Measurements from ENCODE around the gene POLQ. TPM values are rescaled to one million over a fixed set of nuclear protein-coding genes. Genes with fewer than 3 reads are reported as not detected.
"Not testable (repeated sequence)": the region's sequence is repeated elsewhere in the genome, so short reads cannot be mapped to it uniquely, and the experiment has no call there.

POLQ gene
- polyA plus RNA-seq (ENCODE audit: insufficient read length in 4 of 4): 1 to 10 TPM; 3.6 to 5.9 (median 5.0) TPM

DNA sequence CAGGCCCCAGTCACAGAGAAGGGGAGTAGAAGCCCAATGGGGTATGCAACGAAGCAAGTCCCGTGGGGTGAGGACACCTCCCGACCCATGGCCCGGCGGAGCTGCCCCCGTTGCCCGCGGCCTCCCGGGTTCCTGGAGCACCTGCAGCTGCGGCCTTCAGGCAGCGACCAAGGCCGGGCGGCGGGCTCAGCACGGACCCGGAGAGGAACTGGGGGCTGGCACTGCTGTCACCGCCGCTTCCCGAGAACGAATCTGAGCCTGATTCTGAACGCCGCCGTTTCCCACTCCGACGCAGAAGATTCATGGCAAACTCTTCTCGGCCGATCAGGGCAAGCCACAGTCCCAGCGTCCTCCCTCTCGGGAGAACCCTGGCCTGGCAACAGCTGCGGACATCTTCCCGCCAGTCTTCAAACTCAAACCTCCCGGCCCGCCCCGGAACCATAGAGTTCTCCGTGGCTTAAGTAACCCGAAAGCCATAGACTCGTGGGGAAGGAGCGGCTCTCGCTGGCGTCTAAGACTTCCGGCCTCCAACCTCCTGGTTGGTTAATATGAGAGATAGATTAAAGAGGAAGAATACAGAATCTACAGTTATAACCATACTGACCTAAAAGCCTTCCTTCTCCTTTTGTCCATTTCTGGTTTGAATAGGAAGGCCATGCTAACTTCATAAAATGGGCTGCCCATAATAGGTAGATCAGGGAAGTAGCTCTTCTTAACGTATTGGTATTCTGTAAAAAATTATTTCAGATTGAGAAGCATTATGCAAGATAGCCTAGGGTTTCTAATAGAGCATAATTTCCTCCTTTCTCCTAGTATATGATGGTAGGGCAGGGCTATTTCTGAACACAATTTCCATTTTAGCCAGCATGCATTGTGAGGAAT, at the start of gene POLQ:
Gene POLQ, minus strand, starts transcription at position 415 of the 882 bp plus-strand sequence. Its CDS starts 111 bp downstream, at position 304.
- DNase-seq (ENCODE audit: low read depth in 4 of 4, low spot score in 3 of 4): peak; percentile 78 to 91 (median 86)

DNA sequence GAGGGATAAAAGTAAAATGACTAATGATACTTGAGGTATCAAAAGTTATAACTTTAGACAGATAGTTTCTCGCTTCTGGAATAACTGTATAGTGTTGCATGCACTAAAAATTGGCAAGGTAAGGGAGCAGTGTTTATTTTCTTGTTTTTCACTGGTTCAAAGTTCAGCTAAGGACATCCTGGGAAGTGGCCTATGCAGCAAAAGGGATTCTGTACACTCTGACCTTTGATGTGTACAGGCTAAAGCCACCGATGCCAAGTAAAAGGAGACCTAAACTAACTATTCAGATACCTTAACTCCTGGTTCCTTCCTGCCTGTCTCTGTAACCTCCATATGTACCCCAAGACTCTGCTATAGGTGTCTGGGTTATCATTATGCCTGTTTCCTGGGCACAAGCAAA, 49.1 kb upstream of the POLQ start:
- DNase-seq (ENCODE audit: low read depth in 4 of 4, low spot score in 3 of 4): no peak

DNA sequence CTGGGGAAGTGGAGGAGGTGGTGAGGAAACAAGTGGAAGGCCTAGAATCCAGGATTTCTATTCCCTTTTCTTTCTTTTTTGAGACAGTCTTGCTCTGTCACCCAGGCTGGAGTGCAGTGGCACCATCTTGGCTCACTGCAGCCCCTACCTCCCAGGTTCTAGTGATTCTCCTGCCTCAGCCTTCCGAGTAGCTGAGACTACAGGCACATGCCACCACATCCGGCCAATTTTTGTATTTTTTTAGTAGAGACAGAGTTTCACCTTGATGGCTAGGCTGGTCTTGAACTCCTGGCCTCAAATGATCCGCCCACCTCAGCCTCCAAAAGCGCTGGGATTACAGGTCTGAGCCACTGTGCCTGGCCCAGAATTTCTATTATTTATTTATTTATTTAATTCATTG, 48.0 kb upstream of the POLQ start:
- DNase-seq (ENCODE audit: low read depth in 4 of 4, low spot score in 3 of 4): not testable (repeated sequence)

DNA sequence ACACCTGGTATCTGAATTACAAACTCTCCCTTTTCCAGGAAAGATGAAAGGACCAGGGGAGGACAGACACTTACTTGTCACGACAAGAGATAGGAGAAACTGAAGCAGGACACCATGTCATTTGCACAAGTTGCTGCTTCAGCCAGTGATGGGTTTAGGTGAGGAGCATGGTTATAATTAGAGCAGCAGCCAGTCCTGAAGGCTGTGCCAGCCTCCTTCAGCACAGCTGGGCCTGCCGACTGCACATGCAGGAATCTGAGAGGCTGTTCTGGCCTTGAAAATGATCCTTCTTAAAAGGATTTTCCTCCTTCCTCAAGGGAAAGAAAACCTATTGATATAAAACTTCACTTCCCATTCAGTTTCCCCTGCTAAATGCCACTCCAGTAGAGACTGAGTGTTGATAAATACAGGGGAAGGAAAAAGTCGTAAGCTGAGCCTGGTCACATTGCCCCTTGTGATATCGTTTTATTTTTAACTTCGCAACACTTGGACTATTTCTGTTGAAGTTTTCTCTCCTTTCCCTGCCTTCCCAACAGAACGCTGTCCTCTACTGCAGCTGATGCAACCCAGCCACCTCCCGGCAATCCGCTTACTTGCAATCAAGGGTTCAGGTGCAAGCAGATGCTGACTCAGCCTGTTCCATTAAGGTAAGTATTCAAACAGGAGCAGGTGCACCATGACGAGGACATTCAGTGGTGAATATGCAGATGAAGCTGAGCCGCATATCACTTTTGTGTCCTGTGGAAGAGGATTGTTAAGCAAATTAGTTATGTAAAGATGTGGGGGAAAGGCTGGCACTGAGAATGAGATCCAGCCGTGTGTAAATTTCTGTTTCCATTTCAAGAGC, 47.3 kb upstream of the POLQ start, which contains the start of gene FBXO40:
Gene FBXO40, plus strand, starts transcription at position 524 of the 847 bp plus-strand sequence. CDS start 27,197 bp downstream, outside the sequence.
- no peak for DNase-seq (ENCODE audit: low read depth in 4 of 4, low spot score in 3 of 4)

DNA sequence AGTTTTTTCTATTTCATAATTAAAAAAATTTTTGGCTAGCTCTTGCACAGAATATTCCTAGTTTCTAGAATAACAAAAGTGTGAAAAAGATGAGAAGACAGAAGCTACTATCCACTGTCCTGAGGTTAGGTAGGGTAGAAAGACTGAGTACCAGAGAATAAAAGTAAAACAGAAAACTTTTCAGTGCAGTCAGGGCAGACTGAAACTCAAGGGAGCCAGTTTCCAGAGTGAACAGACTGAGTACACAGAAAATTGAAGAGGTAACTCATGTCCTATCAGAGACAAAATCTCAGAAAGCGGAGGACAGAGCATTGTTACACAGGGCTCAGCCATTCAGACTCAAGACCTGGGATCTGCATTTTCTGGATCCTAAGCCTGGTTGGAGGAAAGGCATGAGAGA, 38.6 kb upstream of the POLQ start:
- no peak for DNase-seq (ENCODE audit: low read depth in 4 of 4, low spot score in 3 of 4)

DNA sequence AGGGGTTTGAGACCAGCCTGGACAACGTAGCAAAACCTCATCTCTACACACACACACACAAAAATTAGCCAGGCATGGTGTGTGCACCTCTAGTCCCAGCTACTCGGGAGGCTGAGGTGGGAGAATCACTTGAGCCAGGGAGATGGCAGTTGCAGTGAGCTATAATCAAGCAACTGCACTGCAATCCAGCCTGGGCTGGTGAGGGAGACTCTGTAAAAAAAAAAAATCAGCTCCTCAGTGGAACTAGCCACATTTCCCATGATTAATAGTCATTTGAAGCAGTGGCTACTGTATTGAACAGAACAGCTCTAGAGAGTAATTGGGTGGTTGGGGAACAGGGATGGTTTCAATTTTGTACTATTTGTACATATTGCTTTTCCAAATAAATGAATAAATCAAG, 35.9 kb upstream of the POLQ start:
- no peak for DNase-seq (ENCODE audit: low read depth in 4 of 4, low spot score in 3 of 4)

DNA sequence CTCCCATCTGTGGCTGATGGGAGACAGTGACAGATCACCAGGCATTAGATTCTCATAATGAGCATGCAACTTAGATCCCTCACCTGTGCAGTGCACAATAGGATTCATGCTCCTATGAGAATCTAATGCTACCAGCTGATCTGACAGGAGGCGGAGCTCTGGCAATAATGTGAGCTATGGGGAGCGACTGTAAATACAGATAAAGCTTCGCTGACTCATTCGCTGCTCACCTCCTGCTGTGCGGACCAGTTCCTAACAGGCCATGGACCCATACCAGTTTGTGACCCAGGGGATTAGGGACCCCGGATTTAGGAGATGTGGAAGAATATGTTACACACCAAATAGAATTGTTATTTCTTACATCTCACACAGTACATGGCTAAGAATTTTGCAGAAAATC, 28.7 kb upstream of the POLQ start:
- no peak for DNase-seq (ENCODE audit: low read depth in 4 of 4, low spot score in 3 of 4)

DNA sequence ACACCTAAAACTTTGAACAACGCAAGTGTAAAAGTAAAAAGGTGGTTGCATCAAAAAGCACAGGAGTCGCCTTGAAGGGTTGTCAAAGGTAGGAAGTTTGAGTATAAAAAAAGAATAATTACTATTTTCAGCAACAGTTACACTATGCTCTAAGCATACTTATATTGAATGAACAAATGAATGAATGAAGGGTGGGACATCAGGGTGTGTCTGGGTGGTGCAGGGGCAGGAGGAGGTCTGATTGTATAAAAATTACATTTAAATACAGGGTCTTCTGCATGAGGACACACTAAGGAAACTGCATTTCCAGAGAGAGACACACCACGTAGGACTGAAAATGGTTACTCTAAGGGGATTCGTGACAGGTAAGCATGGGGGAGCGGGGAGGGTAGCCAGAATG, 21.9 kb upstream of the POLQ start, which contains the start of gene ARGFX:
Gene ARGFX, plus strand, starts transcription at position 301 of the 400 bp plus-strand sequence. CDS start 2,765 bp downstream, outside the sequence.
- no peak for DNase-seq (ENCODE audit: low read depth in 4 of 4, low spot score in 3 of 4)

DNA sequence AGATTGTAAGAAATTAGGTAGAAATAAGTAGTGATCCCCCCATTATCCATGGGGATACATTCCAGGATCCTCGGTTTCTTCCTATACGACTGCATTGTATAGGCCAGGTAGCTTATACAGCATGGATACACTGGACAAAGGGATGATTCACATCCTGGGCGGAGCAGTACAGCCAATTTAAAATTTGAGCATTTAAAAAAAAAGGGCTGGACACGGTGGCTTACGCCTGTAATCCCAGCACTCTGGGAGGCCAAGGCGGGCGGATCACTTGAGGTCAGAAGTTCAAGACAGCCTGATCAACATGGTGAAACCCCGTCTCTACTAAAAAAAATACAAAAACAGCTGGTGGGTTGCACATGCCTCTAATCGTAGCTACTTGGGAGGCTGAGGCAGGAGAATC, 21.0 kb upstream of the POLQ start:
- DNase-seq (ENCODE audit: low read depth in 4 of 4, low spot score in 3 of 4): no peak

DNA sequence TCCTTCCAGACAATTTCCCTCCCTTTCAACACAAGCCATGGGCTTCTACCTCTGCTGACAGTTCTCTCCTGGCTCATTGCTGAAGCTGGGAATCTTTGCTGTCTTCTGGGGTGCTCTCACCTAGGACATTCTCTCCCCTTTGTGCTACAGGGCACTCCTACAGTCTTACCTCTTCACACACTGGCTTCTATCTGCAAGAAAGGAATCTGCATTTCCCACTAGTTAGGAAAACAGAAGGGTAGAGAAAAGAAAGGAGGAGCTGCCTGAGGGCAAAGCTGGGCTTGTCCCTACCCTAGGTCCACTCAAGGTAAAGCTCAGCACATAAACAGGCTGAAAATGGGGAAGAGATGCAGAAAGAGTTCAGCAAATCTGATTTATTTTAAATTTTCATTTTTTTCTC, 16.4 kb upstream of the POLQ start:
- DNase-seq (ENCODE audit: low read depth in 4 of 4, low spot score in 3 of 4): no peak

DNA sequence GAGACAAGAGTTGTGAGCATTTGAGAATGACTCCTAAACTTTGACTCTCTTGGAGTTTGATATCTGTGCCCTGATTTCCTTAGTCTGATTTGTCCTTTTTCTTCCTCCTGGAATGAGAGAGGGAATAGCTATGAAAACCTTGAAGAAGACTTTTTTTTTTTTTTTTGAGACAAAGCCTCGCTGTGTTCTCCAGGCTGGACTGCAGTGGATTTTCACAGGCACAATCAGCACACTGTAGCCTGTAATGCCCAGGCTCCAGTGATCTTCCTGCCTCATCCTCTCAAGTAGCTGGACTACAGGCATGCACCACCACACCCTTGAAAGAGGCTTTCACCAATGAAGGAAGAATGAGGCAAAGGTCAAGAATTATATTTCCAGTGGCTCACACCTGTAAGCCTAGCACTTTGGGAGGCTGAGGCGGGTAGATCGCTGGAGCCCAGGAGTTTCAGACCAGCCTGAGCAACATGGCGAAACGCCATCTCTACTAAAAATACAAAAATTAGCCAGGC, 11.7 kb upstream of the POLQ start:
- DNase-seq (ENCODE audit: low read depth in 4 of 4, low spot score in 3 of 4): no peak

DNA sequence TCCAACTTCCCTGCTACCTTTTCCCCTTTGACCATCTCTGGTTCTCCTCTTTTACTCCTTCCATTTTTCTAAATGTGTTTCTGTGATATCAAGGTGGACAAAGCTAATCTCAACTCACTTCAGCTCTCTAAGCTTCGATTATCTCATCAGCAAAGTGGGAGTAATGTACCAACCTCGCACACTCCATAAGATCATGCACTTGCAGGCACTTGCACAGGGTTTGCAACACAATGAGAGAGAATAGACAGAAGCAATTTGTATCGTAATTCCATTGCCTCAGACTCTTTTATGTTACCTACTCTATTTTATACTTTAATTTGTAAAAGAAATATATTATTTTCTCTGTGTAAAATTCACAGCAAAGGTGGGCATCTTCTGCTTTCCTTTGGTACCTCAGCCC, 7.0 kb upstream of the POLQ start:
- DNase-seq (ENCODE audit: low read depth in 4 of 4, low spot score in 3 of 4): no peak

DNA sequence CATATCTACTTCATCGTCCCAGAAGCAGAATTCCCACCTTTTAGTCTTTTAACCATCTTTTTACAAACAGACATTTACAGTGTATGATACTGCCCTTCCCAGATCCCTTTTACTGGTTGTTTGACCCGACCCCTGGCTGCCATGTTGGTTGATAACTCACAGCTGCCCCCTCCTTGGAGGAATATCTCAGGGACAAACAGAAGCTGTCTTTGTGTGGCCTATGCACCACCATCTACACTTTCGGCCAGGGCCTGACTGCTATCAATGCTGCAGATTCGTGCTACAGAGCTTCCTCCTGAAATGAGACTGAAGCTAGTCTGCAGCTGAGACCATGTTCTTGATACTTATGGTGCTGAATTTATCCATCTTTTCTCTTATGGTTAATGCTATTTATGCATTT, 6.6 kb upstream of the POLQ start:
- DNase-seq (ENCODE audit: low read depth in 4 of 4, low spot score in 3 of 4): no peak

DNA sequence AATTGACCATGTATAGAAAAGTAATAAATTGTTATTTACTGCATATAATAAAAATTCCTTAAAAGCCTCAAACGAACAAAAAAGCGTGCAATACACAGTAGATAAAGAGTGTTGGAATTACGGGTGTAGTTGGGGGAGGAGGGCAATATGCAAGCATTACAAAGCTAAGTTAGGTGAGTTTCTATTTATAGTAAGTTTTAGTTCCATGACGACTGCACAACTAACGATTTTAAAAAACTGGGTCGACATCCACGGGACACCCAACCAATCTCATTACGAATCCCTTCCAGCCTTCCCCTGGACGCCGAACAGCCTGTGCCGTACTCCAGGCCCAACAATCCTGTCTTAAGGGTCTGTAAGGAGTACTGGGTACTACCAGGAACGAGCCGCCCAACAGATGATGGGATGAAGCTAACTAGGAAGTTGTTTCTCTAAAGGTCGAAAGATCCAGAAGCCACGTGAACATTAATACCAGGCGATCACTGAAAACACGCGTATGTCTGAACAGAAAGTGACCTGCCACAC, 677 bp downstream of the POLQ start:
- no peak for DNase-seq (ENCODE audit: low read depth in 4 of 4, low spot score in 3 of 4)

DNA sequence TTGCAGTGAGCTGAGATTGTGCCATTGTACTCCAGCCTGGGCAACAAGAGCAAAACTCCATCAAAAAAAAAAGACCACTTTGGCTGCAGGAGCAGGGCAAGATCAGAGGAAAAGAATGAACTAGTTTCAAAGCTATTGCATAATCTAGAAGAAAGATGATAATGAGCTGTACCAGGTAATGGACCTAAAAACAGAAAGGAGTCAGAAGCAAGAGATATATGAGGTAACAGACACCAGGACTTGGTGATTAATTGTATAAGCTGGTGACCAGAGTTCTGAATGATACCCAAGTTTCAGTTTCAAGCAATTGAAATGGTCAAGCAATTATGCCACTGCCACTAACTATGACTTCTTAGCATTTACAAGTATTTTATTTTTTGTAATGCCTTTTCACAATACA, 2.9 kb downstream of the POLQ start:
- DNase-seq (ENCODE audit: low read depth in 4 of 4, low spot score in 3 of 4): no peak

DNA sequence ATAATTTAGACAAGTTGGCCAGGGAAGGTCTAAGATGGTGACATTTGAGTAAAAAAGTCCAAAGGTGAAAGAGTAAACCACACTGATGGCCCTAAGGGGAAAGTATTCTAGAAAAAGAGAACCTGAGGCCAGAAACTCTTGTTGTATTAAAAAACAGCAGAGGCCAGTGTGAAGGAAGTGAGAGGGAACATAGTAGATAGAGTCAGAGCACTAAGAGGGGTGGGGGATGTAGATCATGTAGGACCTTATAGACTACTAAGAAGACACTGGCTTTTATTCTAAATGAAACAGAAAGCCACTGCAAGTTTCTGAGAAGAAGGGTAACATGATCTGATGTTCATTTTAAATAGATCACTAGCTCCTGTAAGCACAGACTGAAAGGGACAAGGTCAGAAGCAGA, 14.5 kb downstream of the POLQ start:
- DNase-seq (ENCODE audit: low read depth in 4 of 4, low spot score in 3 of 4): no peak

DNA sequence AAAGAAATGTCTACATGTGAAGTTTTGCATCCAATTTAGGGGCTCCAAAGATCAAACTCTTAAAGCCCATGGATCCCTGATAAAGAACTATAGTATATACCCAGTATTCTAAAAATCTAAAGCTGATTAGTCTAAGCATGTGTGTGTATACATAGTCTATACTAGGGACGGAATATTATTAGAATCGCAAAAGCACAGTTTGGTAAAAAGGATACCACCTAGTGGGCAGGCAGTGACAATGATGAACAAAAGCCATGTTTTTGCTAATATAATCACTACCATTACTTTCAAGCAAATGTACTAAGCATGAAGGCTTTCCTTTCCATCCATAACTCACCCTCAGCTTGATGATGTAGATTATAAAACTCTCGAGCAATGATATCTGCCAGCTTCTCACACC, 16.5 kb downstream of the POLQ start:
- no peak for DNase-seq (ENCODE audit: low read depth in 4 of 4, low spot score in 3 of 4)

DNA sequence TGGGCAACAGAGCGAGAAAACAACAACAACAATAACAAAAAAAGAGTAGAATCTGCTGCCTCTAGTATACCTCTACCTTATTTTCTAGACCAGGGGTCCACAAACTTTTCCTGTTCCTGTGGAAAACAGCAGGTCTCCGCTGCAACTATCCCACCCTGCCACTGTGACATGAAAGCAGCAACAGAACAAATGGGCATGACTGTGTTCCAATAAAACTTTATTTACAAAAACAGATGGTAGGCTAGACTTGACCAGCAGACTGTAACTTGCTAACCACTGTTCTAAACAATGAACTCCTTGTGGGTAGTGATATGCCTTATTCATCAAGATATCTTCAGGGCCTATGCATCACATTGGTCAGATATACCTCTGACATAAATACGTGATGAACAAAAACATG, 25.3 kb downstream of the POLQ start:
- DNase-seq (ENCODE audit: low read depth in 4 of 4, low spot score in 3 of 4): no peak

DNA sequence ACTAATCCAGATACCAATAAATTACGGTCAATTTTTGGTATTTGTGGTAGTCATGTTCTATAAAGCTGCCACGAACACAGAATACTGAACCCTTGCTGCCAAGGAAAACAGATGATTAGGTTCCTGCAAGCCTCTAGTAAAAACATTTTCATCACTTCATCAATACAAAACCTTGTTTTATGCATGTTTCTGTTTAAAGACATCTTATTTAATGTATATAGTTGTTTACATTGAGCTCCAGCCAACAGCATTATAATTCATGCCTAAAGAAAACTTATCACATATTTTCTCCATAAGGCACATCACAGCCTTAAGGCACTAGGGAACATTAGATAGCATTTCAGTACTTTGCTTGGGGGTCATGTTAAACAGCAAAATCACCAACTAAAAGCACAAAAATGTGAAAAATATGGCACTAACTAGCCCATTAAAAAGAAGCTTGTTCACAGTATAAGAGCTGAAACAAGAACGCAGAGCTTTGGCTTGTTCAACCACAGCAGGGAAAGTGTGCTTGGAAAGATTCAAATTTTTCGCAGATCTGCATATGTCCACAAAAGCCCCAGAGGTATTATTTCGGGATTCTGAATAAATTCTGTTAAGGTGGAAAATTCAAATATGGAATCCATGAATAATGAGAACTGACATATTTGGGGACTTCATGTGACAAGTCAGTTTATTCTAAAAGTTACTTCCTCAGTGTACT, 27.7 kb downstream of the POLQ start:
- no peak for DNase-seq (ENCODE audit: low read depth in 4 of 4, low spot score in 3 of 4)

DNA sequence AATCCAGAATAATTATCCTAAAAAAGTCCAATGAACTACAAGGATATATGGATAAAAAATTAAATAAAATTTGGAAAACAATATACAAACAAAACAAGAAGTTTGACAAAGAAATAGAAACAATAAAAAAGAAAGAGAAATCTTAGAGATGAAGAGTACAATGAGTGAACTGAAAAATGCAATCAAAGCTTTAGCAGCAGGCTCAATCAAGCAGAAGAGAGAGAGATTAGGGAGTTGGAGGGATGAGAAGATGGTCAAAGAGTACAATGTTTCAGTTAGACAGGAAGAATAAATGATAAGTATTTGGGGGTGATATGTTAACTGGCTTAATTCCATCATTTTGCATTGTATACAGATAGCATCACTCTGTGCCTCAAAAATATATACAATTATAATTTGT, 29.9 kb downstream of the POLQ start:
- no peak for DNase-seq (ENCODE audit: low read depth in 4 of 4, low spot score in 3 of 4)
